Hippocampal formation (tissue), 2 donors: ENCODE data around the gene IQCM.

Source experiments
- DNase-seq, 2 donors: peaks; one replicate each; lab custom pipeline; 2025; lab: John Stamatoyannopoulos, UW

Gene IQCM

DNA sequence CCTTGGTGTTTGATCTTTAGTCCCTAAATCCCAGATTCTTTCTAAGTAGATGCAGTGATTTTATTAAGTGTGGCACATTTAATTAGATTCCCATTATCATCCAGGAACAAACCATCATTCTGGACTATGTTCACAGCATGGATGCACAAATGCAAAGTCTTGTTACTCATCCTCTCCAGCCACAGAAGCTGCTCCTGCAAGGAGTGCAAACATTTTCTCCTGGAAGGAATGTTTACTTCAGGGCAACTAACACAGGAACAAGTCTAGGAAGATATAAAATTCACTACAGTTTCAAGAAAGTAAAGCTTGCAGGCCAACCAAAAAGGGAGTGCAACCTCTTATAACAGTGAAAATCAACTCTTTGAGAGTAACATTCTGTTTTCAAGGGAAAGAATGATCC is 106.0 kb downstream of the IQCM start:
- no peak for DNase-seq

DNA sequence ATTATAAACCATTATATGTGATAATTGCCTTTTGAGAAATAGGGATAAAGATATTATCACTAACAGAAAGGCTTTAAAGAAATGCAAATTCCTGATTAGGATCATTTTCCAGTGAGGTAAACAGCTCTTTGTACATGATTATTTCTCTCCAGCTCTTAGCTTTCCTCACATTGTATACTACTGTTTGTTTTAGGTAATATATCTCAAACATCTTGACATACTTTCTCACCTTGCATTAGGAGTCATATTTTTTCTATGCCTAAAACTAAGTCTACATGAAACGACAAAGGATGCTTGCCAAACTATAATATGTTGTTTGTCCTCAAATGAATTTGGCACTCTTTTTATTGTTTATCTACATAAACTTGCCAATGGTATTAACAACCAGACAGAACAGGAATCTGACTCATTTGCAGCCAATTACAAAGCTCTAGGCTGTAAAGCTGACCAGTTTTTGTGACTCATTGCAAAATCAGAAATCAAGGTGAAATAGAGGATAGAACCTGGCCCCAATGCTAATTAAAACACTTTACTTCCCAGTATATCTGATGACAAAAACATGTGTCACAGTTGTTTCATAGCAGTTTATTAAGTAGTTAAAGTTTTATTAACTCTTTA is 107.0 kb downstream of the IQCM start:
- DNase-seq: no peak

DNA sequence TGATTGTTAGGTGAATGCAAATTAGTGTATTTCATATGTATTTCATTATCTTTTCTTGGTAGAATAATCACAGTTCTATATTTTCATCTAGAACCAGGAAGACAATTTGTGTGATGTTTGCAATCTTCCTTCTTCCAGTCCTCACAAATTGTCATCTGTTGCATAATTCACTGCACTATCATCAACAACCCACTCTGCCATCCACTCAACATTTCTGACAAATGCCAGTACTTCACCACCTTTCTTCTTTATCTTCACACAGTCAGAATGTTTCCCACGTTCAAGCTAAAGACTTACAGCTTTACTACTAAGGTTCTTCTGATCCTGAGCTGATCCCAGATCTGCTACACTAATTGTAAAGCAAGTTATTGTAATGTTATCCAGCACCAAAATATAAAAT is 107.8 kb downstream of the IQCM start:
- DNase-seq: no peak

DNA sequence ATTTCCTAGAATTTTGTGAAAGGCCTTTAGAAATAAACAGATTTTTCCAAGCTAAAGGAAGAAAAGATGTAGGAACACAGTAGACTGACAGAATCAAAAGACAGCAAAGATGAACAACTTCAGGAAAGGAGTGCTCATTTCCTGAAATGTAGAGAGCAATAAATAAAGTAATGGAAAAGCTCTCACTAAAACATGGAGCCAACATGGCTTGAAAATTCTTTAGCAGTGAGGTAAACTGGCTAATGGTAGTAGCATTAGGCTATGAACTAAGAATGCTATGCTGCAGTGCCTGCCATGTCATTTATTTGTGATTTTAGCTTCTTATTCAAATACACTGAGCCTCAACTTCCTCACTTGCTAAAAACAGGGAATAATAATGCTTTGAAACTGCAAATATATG is 108.7 kb downstream of the IQCM start:
- no peak for DNase-seq

DNA sequence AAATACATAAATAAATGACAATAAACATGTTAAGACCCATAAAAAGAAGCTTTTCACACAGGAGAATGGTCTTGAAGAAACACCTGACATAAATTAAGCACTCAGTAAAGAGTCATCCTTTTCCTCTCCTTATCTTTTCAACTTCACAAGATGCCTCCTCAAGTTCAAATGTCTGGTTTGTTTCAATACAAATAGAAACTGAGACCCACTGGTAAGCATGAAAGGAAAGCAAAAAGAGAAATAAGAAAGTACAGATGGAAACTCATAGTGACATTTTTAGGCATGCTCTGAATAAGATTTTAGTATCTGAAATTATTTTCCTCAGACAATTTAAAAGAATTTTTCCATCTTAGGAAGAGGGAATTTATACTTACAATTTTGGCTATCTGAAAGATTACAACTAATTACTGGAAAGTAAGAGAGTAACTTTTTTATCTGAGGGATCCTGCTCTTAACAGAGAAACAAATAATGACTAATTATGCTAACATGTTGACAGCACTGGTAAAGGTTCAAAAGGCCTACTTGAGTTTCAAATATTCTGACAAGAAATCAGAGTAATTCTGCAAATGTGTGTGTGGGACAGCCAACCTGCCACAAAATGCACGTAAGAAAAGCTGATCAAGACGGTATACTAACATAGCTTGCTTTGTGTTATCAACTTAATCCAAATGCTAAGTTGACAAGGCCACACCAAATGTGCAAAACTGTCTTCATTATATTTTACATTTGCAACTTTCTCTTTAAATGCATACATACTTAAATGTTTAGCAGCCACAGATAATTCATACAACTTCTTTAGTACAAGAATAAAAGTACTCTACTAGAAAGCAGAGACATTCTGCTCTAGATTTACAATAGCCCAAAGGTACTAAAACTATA is 113.0 kb downstream of the IQCM start:
- DNase-seq: no peak

DNA sequence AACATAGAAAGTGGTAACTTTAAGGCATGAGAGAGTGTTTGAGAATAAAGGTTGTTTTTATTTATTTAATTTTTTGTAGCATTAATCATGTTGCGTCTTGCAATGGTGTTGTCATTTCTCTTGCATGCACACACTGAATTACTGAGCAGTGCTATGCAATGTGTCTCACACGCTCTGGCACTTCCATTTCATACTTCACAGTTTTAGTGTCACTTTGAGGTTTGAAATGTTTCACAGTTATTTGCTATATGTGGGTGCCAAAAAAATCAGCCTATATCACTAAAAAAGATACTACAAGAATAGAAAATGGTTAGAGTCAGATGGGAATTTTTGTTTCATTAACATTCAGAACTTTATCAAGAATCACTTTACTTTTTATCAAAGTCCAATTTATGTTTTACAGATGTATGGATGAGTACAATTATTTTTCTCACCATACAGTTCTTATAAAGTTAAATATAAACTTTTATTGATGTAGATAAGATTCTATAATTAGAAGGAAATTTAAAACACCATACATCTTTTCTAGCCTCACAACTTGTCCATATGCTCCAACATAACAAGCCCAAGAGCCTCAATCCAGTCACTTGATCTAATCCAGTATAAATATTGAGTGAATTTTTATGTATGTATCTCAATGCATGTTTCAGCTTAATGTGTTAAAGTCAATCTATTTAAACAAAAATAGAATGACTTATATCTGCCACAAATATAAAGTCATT is 114.0 kb downstream of the IQCM start:
- DNase-seq: no peak

DNA sequence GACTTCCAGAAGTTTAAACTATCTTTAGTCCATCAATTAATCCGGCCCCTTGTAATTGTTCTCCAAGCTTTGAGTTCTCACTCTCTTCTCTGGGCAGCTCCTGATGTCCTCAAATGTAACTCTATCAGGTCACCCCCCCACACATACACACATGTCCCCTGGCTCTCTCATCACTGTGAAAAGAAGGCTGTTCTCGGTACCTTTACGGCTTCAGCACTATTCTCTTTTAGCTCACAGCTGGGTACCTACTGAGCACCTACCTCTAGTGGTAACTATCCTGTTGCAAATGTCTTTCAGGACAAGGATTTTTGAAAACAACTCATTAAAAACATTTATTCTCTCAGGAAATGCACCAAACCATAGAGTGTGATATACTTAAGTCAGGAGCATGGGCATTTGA is 115.4 kb downstream of the IQCM start:
- DNase-seq: no peak

DNA sequence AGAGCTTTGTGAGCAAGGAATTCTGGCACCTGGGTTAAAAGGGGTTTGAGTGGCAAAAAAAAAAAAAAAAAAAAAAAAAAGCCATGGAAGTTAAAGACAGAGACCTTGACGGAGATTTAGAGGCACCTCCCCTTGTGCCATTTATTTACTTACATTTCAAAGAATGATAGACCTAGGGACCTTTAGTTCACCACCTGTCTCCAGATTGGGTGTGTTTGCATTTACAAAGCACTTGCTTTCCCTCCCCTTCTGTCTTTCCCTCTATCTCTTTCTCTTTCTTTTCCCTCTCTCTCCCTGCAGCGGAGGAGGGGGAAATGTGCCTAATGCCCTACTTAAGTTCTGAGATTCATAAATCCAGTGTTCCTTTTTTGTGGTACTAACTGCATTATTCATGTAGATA is 116.0 kb downstream of the IQCM start:
- no peak for DNase-seq

DNA sequence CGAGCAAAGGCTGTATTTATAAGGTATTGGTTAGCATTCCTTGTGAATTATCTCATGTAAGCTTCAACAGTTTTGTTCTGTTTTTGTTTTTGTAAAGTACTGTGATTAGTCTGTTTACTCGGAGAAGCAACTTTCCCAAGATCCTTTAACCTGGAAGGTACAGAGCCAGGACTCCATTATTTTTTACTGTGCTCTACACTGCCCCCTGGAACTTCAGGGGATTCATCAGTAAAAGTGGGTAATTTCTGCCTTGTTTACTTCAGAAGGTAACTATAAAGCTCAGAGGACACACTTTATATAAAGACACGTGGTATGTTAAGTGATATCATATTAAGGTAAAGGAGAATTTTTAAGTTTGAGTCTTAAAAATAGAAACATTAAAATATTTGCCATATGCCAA is 124.9 kb downstream of the IQCM start:
- DNase-seq: no peak

DNA sequence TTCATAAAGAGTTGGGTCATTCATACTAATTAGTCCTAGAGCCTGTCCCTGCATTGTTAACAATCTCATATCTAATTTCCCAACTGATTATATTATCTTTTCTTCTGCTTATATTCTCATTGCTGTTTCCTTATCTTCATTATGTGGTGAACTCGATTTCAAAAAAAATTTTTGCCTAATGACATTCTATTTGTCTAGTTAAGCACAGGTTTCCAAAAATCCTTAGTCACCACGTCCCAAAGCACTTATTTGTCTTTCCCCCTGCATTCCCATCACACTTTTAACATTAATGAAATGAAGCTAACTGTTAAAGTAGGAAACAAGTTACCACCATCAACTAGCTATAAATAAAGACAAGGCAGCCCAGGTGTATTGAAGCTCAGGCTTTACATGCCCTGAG is 131.1 kb downstream of the IQCM start:
- DNase-seq: no peak

DNA sequence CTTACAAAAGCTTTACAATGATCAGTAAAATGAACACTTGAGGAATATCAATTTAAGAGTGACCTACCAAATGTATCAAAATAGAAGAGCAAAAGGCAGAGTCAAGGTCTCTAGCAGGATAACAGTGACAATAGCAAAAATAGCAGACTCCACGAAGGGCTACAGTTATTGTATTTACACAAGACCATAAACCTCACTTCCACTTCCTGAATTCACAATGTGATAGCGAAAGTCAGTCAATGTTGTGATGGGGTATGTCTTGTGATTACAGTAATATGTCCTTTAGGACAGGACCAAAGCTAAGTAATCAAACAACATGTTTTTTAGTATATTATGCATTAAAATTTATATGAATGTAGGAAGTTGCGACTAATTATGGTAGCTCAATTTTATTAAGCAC is 139.6 kb downstream of the IQCM start:
- no peak for DNase-seq

DNA sequence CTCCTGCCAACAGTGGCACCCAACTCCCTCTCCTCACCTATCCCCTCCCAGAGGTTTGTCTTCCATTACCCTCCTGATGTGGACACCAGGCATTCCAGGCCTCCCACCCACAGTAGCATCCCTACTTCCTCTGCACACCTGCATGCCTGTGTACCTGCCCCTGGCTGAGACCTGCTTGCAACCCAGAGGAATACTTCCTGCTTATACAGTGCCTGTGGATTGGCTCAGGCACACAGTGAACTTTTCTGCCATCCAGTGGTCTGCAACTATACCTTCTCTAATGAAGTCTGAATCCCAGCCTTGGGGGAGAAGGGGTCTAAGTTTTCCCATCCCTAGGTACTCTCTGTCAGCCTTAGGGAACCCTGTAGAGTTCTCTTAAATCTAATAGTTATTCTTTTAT is 169.9 kb downstream of the IQCM start:
- DNase-seq: no peak

DNA sequence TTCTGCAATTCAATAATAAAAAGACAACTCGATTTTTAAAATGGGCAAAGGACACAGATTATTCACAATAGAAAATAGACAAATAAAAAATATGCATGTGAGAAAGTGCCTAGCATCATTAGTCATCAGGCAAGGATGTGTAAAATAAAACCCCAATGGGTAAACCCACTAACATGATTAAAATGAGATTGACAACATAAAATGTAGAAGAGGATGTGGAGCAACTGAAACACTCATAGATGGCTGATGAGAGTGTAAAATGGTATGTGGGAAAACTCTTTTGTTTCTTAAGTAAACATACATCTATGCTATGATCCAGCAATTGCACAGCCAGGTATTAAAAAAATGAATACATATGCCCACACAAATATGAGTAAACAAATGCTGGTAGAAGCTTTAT is 177.6 kb downstream of the IQCM start:
- no peak for DNase-seq

DNA sequence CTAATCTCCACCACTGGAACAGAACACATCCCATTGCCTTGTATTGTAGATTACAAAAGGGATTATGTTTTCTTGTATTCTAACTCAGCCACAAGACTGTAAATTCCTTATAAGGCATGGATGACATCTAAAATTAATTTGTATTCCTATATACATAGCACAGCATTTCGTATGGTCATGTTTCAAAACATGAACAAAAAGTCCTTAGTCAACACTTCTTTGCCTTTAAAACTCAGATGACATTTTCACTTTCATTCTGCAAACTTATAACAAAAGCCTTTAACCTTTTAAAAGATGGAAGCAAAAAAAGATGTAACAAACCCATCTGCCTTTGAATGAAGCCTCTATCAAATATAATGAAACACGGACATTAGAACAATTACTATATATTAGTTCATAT is 181.3 kb downstream of the IQCM start:
- DNase-seq: no peak

DNA sequence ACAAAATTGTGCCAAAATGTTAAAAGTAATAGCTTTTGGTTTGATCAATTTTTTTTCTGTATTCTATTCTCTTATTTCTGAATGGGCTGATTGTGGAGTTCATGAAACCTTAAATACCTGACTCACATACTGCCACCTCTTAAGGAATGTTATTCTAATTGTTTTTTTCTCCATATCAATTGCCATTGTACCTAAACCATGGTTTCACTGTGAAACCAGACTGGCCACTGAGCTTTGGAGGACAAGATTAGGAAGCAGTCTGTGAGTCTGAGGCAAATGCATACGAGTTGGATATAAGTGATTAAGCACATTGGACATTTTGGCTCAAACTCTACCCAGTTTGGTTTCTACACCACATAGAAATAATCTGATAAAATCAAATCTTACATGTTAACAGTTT is 184.0 kb downstream of the IQCM start:
- DNase-seq: no peak

DNA sequence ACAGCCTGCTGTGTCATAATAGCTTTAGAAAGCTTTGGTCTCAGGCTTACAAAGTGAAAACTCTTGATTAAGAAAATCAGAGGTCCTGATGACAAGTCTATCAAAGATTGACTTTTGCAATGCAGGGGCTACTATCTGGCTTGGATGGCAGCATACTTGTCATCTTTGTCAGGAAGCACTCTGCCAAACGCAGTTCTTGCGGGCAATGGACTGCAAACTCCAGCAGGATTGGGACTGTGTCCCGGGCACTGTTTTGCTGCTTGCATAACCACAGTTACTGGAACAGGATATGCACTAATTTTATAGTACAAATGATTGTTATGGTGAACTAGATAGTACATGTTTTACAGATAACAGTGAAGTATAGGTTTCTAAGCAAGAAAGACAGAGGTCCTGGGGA is 185.6 kb downstream of the IQCM start:
- no peak for DNase-seq

DNA sequence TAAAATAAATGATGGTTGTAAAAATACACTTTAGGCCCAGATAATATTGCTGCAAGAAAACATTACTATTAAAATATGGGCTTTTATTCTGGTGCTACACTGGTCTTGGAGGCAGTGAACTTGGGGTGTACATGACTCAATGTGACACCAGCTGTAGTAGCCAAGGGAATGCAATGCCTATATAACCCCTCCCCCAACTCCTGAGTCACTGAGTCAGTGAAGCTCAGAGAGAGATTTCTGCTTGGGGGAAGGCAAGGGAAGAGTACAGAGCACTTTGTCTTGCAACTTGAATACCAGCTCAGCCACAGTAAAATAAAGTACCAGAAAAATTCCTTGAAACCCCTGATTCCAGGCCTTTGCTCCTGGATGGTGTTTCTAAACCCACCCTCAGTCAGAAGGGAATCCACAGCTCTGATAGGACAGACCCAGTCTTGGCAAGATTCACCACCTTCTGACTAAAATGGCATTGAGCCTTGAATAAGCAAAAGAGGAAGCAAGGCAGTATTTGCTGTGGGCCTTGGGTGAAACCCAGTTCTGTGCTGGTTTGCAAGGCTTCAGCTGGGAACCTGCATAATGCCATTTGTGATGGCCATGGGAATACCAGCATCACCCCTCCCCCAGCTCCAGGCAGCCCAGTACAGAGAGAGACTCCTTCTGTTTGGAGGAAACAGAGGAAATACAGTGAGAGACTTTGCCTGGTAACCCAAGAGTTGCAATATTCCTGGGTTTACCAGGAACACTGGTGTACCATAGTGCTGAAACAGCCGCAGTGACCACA is 209.9 kb downstream of the IQCM start:
- no peak for DNase-seq

DNA sequence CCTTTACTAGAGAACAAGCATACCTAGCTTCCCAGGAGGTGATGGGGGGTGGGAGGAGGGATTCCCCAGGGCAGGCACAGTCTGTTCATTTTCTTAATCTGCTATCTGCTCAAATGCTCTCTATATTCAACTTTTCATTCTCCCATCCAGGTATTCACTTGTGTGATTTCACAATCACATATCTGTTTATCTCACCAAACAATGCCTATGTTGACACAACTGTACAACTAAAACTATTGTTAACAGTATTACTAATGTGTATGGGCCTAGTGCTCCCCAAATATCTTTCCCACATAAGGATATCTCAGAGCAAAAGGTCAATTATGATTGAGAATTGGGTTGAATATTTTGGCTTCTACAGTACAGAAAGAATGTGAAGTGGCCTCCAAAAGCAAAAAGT is 210.8 kb downstream of the IQCM start:
- no peak for DNase-seq

DNA sequence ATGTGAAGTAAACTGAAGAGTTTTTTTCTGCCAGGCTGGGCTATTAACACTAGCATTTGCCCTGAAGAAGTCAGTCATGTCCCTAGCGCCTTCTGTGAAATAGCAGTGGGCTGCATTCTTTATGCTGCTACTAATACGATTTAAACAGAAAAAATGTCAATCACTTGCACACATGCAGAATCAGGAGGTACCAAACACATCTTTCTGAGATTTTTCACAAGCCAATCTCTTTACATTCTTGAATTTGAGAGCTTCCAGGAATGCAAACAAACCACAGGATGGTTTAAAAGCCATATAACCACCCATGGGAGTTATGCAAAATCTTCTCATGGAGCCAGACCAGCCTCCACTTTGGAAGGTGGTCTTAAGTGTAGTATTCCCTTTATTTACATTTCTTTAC is 220.1 kb downstream of the IQCM start:
- no peak for DNase-seq

DNA sequence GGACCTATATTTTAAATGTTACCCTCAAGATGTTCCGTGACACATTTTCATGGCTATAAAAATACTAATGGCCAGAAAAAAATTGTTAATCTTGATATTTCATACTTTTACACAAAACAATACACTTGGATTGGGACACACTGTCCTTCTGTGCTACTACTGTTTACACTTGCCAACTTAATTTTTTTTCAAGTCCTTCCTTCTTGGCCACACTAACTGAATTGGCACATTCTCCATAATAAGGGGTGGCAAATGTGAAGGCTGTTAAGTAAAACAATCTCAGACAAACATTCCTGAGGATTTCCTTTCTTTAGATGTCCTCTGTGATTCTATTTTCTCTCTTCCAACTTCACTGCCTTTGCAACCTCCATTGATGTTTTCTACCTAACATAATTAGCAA is 225.8 kb downstream of the IQCM start:
- no peak for DNase-seq

DNA sequence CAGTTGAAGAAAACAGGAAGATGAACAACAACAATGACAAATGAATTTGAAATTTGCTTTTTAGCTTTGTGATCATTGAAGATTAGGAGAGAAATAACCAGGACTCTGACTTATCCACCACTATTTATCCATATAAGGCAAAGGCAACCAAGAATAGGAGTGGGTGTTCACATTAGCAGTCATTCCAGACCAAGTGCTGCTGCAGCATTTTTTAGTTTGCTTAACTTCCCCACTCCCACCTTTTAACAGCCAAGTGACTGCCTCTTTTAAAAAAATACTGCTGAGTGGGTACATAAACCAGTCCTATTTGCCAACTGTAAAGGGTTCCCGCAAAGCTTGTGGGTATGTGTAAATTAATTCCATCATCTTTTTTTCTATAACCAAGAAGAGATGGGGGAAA is 230.9 kb downstream of the IQCM start:
- DNase-seq: no peak

DNA sequence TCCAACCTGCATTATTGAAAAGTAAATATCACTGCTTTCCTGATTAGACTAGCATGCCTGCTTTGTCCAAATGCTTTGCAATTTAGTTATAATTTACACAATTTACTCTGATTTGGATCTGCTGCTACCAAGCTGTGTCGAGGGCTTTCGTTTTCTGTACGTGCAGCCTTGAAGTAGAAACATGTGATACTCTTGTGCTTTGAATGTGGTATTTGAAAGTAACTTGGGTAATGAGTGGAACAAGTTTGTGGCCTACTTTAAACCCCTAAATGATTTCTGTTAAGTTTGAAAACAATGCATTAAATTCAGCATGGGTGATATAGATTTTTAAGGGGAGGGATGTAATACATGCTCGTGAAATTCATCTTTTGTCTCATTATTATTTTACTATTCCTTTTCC is 240.7 kb downstream of the IQCM start:
- DNase-seq: no peak
